Measurements from ENCODE around the gene TMEM139.

The TMEM139 gene

DNA sequence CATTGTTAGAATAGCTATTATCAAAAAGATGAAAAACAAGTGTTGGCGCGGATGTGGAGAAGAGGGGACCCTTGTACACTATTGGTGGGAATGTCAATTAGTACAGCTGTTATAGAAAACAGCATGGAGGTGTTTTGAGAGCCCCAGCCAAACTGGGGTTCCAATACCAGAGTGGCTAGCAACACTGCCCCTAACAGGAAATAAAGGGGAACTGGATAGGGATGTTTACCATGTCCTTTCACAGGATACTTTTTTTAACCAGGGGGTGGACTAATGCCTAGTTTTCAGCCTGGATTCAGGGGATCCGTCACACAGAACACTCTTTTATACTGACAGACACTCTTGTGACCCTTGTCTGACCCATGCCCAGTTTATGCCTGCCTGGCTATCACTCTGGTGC lies 28.4 kb upstream of the TMEM139 start:
- DNase-seq (ENCODE audit: low read depth) = no peak
- H3K4me3 ChIP-seq (ENCODE audit: low read depth, low read length) = no peak overlapping the region
- TF ChIP-seq, protein P1, sequence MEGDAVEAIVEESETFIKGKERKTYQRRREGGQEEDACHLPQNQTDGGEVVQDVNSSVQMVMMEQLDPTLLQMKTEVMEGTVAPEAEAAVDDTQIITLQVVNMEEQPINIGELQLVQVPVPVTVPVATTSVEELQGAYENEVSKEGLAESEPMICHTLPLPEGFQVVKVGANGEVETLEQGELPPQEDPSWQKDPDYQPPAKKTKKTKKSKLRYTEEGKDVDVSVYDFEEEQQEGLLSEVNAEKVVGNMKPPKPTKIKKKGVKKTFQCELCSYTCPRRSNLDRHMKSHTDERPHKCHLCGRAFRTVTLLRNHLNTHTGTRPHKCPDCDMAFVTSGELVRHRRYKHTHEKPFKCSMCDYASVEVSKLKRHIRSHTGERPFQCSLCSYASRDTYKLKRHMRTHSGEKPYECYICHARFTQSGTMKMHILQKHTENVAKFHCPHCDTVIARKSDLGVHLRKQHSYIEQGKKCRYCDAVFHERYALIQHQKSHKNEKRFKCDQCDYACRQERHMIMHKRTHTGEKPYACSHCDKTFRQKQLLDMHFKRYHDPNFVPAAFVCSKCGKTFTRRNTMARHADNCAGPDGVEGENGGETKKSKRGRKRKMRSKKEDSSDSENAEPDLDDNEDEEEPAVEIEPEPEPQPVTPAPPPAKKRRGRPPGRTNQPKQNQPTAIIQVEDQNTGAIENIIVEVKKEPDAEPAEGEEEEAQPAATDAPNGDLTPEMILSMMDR (IDR thresholded peaks at IDR 0.05; ENCODE audit: low read depth, low read length, missing control alignments) = peak; percentile 7
- in situ Hi-C loops (cut with HindIII; ENCODE audit: low sequenced_read_pairs) = no loop called here

DNA sequence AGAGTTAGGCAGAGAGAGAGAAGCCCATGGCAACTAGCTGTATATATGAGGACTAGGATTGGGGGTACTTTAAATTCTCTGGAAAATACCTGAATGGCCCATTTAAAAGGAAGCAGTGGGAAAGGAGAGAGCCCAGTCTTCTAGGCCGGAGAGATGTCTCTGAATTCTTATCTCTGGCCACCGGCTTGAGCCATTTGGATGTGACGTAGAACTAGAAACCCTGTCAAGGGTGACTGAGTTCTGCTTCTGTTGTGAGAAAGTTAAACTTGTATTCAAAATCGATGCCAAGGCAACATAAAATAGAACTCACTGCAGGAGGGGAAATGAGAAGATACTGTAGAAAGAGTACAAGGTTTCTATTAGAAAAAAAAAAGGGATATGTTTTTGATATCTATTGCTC lies 27.8 kb upstream of the TMEM139 start:
- DNase-seq (ENCODE audit: low read depth) = no peak
- in situ Hi-C loops (cut with HindIII; ENCODE audit: low sequenced_read_pairs) = no loop called here
- TF ChIP-seq, protein P1 (IDR thresholded peaks at IDR 0.05; ENCODE audit: low read depth, low read length, missing control alignments) = no peak

DNA sequence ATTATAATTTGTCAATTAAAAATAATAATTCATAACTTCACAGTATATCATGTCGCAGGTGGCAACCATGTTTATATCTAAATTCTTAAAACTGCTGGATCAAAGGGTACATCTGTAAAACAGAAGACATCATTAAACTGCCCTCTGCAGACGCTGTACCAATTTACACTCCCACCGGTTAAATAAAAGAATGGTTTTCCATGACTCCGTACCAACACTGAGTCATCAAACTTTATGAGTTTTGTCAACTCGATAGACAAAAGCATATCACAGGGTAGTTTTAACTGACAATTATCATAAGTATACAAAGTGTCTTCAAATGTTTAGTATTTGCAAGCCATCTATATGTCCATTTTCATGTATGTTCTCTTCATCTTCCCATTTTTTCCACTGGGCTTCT lies 27.3 kb upstream of the TMEM139 start:
- no peak for DNase-seq (ENCODE audit: low read depth)
- in situ Hi-C loops (cut with HindIII; ENCODE audit: low sequenced_read_pairs) = no loop called here
- TF ChIP-seq, protein P1 (IDR thresholded peaks at IDR 0.05; ENCODE audit: low read depth, low read length, missing control alignments) = no peak
- no peak overlapping the region for H3K4me3 ChIP-seq (ENCODE audit: low read depth, low read length)

More for the DNA sequence above, 27.8 kb upstream of the TMEM139 start:
- H3K4me3 ChIP-seq (ENCODE audit: low read depth, low read length) = no peak overlapping the region

DNA sequence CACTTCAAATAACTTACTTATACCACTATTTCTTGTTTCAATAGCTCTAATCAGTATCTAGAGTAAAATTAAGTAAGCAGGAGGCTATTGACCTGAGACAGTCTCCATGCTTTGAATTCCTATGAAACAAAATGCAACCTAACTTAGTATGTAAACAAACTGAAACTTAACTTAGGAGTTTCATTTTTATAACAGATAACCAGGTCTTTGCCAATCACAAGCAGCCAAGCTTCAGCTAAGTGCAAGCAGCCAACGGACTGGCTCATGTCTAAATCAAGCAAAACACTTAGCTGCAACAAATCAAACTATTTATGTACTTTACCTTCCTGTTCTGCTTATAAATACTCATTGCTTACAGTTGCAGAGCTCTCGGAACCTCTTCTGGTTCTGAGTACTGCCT lies 25.9 kb upstream of the TMEM139 start:
- H3K4me3 ChIP-seq (ENCODE audit: low read depth, low read length) = no peak overlapping the region
- TF ChIP-seq, protein P1 (IDR thresholded peaks at IDR 0.05; ENCODE audit: low read depth, low read length, missing control alignments) = no peak
- DNase-seq (ENCODE audit: low read depth) = no peak
- in situ Hi-C loops (cut with HindIII; ENCODE audit: low sequenced_read_pairs) = no loop called here

DNA sequence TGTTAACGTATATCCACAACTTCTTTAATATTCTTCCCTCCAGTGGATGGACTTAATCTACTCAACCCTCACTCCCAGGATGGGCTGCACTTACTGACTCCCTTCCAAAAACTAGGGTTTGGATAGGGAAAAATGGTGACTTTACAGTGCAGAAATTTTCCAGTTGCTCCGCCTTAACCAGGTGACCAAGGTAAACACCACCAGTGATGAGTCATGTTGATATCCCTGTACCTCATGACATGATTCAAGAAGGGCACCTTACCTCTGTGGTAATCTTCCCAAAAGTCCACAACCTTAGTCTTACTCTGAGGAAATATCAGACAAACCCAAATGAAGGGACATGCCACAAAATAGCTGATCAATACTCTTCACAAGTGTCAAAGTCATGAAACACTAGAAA lies 25.0 kb upstream of the TMEM139 start:
- in situ Hi-C loops (cut with HindIII; ENCODE audit: low sequenced_read_pairs) = no loop called here
- TF ChIP-seq, protein P1 (IDR thresholded peaks at IDR 0.05; ENCODE audit: low read depth, low read length, missing control alignments) = no peak
- H3K4me3 ChIP-seq (ENCODE audit: low read depth, low read length) = no peak overlapping the region
- no peak for DNase-seq (ENCODE audit: low read depth)

DNA sequence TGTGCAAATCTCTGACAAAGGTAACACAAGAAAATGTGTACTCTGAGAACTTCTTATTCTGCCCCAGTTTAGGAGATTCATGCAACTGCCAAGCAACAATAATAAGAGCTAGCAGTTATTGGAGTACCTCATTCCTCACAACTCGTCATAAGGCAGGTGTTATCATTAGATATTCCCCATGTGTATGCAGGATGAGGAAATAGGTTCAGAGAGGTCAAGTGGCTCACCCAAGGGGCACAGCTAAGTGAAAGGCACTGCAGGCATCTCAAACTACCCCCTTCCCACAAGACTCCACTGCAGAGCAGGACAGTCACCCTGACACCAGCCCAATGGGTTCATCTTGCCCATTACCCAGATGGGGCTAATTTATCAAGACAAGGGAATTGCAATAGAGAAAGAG lies 22.9 kb upstream of the TMEM139 start:
- in situ Hi-C loops (cut with HindIII; ENCODE audit: low sequenced_read_pairs) = no loop called here

More for the DNA sequence above, 22.9 kb upstream of the TMEM139 start:
- no peak for DNase-seq (ENCODE audit: low read depth)
- TF ChIP-seq, protein P1 (IDR thresholded peaks at IDR 0.05; ENCODE audit: low read depth, low read length, missing control alignments) = no peak
- H3K4me3 ChIP-seq (ENCODE audit: low read depth, low read length) = no peak overlapping the region

Data from astrocyte of the cerebellum (primary cell).